ENCODE data around the gene DUSP6. TPM values are rescaled to one million over a fixed set of nuclear protein-coding genes. Genes with fewer than 3 reads are reported as not detected.

Gene DUSP6
- total and polyA plus RNA-seq, 2 donors (not counting 1 experiment from before 2014, with no cell fraction given) = 3.2 to 42.2 TPM

- no peaks in the 10 kb centered on the region for H3K27me3 Mint-ChIP-seq
- Histone ChIP-seq H3K4me2 (replicated peaks; ENCODE audit: low read depth, low read length, poor library complexity, severe bottlenecking) (peak overlapping the region; percentile 50), H3K9ac (ENCODE audit: low read length) (peak overlapping the region; percentile 9), H3K4me3 (ENCODE audit: control extremely low read depth in 1 of 5, extremely low read depth in 1 of 5, insufficient read depth in 1 of 5, low read depth in 2 of 5, low read length in 4 of 5) (no peak overlapping the region), H4K20me1 (ENCODE audit: control insufficient read depth, insufficient read depth, low read length, poor library complexity, severe bottlenecking) (no peaks in the 10 kb centered on the region), H3K36me3 (replicated peaks in 1 of 2; ENCODE audit: control extremely low read depth in 1 of 2, control insufficient read depth in 1 of 2, extremely low read depth in 1 of 2, insufficient read depth in 2 of 2, low read length in 1 of 2) (no peaks in the 10 kb centered on the region), H2AFZ (ENCODE audit: insufficient read depth, low read depth, low read length, poor library complexity, severe bottlenecking) (peak overlapping the region; percentile 39), H3K79me2 (ENCODE audit: control insufficient read depth, insufficient read depth, low read length) (no peaks in the 10 kb centered on the region), H3K9me3 (ENCODE audit: control extremely low read depth in 1 of 3, control insufficient read depth in 2 of 3, insufficient read depth in 1 of 3, low read length in 2 of 3) (no peaks in the 10 kb centered on the region), H3K27ac (ENCODE audit: low read length in 2 of 2) (no peak overlapping the region), H3K27me3 (replicated peaks in 1 of 4; ENCODE audit: control extremely low read depth in 1 of 4, control insufficient read depth in 3 of 4, insufficient read depth in 4 of 4, low read length in 3 of 4) (no peaks in the 10 kb centered on the region), H3K4me1 (ENCODE audit: control insufficient read depth in 2 of 2, insufficient read depth in 2 of 2, low read length in 2 of 2) (peaks cover 10 to 11% of the 10 kb centered on the region in 2 donors)
- H3K27ac Mint-ChIP-seq = no peak overlapping the region
- TF ChIP-seq EZH2 (IDR thresholded peaks at IDR 0.05; ENCODE audit: borderline replicate concordance, insufficient read depth, low read depth, low read length, poor library complexity, severe bottlenecking) (no peak), CTCF (IDR thresholded peaks at IDR 0.05) (no peak)
- peak; percentile 11 for DNase-seq
- H3K4me3 Mint-ChIP-seq = no peak overlapping the region
- CTCF ChIA-PET = no interaction called here
- POLR2A ChIA-PET = no interaction called here
- WGBS (ENCODE audit: insufficient coverage) = 17% methylated on average over 2 of the region's 6 CpGs
- H3K4me1 Mint-ChIP-seq = peaks cover 10% of the 10 kb centered on the region
- intact Hi-C loops (cut with micrococcal nuclease) = no loop called here
- H3K9me3 Mint-ChIP-seq (ENCODE audit: insufficient read depth) = no peaks in the 10 kb centered on the region
- no peak for ATAC-seq (ENCODE audit: low read depth)
These were observed 37.7 kb upstream of the DUSP6 start for GRCh38 chr12:89389755-89390661.

- Mint-ChIP-seq H3K4me3 (no peak overlapping the region), H3K27ac (no peak overlapping the region), H3K4me1 (peaks cover 10% of the 10 kb centered on the region), H3K27me3 (no peaks in the 10 kb centered on the region), H3K9me3 (ENCODE audit: insufficient read depth) (no peaks in the 10 kb centered on the region)
- DNase-seq (no peak), ATAC-seq (ENCODE audit: low read depth) (no peak)
- no peak overlapping the region for H3K27ac ChIP-seq (ENCODE audit: low read length in 2 of 2)
- no peak overlapping the region for H2AFZ ChIP-seq (ENCODE audit: insufficient read depth, low read depth, low read length, poor library complexity, severe bottlenecking)
- no peaks in the 10 kb centered on the region for H3K27me3 ChIP-seq (replicated peaks in 1 of 4; ENCODE audit: control extremely low read depth in 1 of 4, control insufficient read depth in 3 of 4, insufficient read depth in 4 of 4, low read length in 3 of 4)
- H3K9me3 ChIP-seq (ENCODE audit: control extremely low read depth in 1 of 3, control insufficient read depth in 2 of 3, insufficient read depth in 1 of 3, low read length in 2 of 3) = no peaks in the 10 kb centered on the region
- intact Hi-C loops (cut with micrococcal nuclease) = no loop called here
- ChIA-PET CTCF (no interaction called here), POLR2A (no interaction called here)
- 92% methylated on average over 3 of the region's 3 CpGs for WGBS (ENCODE audit: insufficient coverage)
- TF ChIP-seq CTCF (IDR thresholded peaks at IDR 0.05) = no peak
- TF ChIP-seq EZH2 (IDR thresholded peaks at IDR 0.05; ENCODE audit: borderline replicate concordance, insufficient read depth, low read depth, low read length, poor library complexity, severe bottlenecking) = no peak
- H3K4me3 ChIP-seq (ENCODE audit: control extremely low read depth in 1 of 5, extremely low read depth in 1 of 5, insufficient read depth in 1 of 5, low read depth in 2 of 5, low read length in 4 of 5) = no peak overlapping the region
- H3K36me3 ChIP-seq (replicated peaks in 1 of 2; ENCODE audit: control extremely low read depth in 1 of 2, control insufficient read depth in 1 of 2, extremely low read depth in 1 of 2, insufficient read depth in 2 of 2, low read length in 1 of 2) = no peaks in the 10 kb centered on the region
- peaks cover 10 to 11% of the 10 kb centered on the region in 2 donors for H3K4me1 ChIP-seq (ENCODE audit: control insufficient read depth in 2 of 2, insufficient read depth in 2 of 2, low read length in 2 of 2)
- no peaks in the 10 kb centered on the region for H3K79me2 ChIP-seq (ENCODE audit: control insufficient read depth, insufficient read depth, low read length)
- H4K20me1 ChIP-seq (ENCODE audit: control insufficient read depth, insufficient read depth, low read length, poor library complexity, severe bottlenecking) = no peaks in the 10 kb centered on the region
- no peak overlapping the region for H3K4me2 ChIP-seq (replicated peaks; ENCODE audit: low read depth, low read length, poor library complexity, severe bottlenecking)
- H3K9ac ChIP-seq (ENCODE audit: low read length) = no peak overlapping the region
These were observed 33.8 kb upstream of the DUSP6 start for GRCh38 chr12:89386138-89386537.
